IMR-90 (cell line): ENCODE data around the gene ARVCF. TPM values are rescaled to one million over a fixed set of nuclear protein-coding genes. Genes with fewer than 3 reads are reported as not detected.

Source experiments
- ATAC-seq: fragments of 200-7000 bp; cut with Tn5 transposase; 2 replicates; pipeline ENCODE4 v1.9.1; 2020; ENCODE audit warnings: low read depth, mild to moderate bottlenecking, moderate library complexity
- BruUV-seq: library from RNA; stranded (reverse); fragments of 400-500 nt; replicated peaks from 2 replicates; lab custom pipeline; 2021; lab: Mats Ljungman, UMichigan
- CTCF ChIA-PET: fragments of 300-600 bp; formaldehyde crosslinking; extraction: SDS; loops from one replicate; lab custom pipeline; 2021; ENCODE audit warnings: antibody characterized with exemption; lab: Yijun Ruan, JAX
- POLR2A ChIA-PET: fragments of 300-600 bp; sonication (Branson Sonifier 250); formaldehyde crosslinking; loops from one replicate; lab custom pipeline; 2022; ENCODE audit warnings: antibody characterized with exemption; ENCODE audit not compliant: unreplicated experiment; lab: Charles Lee
- DNase-seq: peaks from one replicate; pipeline ENCODE4 v3.0.0; 2013
- H2AFZ ChIP-seq: replicated peaks from 2 replicates; pipeline ENCODE3; 2013; ENCODE audit warnings: low read length, mild to moderate bottlenecking; ENCODE audit not compliant: poor library complexity
- H2AK5ac ChIP-seq: 2 replicates; pipeline ENCODE4 v1.6.1; 2013; ENCODE audit warnings: low read depth, low read length, inconsistent platforms
- H2AK9ac ChIP-seq: replicated peaks from 2 replicates; pipeline ENCODE3; 2013; ENCODE audit warnings: mild to moderate bottlenecking, low read depth, low read length, moderate library complexity; ENCODE audit not compliant: poor library complexity
- H2BK120ac ChIP-seq: 2 replicates; pipeline ENCODE4 v1.6.1; 2013; ENCODE audit warnings: low read depth, low read length, inconsistent platforms
- H2BK15ac ChIP-seq: 3 replicates; pipeline ENCODE4 v1.6.1; 2013; ENCODE audit warnings: low read depth, low read length, inconsistent platforms
- H2BK20ac ChIP-seq: 2 replicates; pipeline ENCODE4 v1.6.1; 2013; ENCODE audit warnings: low read depth, mild to moderate bottlenecking, inconsistent platforms, low read length, moderate library complexity
- H2BK5ac ChIP-seq: 2 replicates; pipeline ENCODE4 v1.6.1; 2013; ENCODE audit warnings: mild to moderate bottlenecking, low read depth, low read length, inconsistent platforms; ENCODE audit not compliant: poor library complexity, severe bottlenecking
- H3K14ac ChIP-seq: replicated peaks from 2 replicates; pipeline ENCODE4 v1.6.1; 2013; ENCODE audit warnings: low read depth, low read length, inconsistent platforms
- H3K18ac ChIP-seq: 2 replicates; pipeline ENCODE4 v1.6.1; 2013; ENCODE audit warnings: low read depth, low read length, control low read depth
- H3K23ac ChIP-seq: 2 replicates; pipeline ENCODE4 v1.6.1; 2013; ENCODE audit warnings: low read depth, low read length, inconsistent platforms
- H3K27ac ChIP-seq: 2 replicates; pipeline ENCODE4 v1.5.1; 2013; ENCODE audit warnings: mild to moderate bottlenecking, control low read depth, low read length; ENCODE audit not compliant: insufficient read depth
- H3K27me3 ChIP-seq: 2 replicates; pipeline ENCODE4 v1.6.1; 2013; ENCODE audit warnings: low read length; ENCODE audit not compliant: control insufficient read depth, insufficient read depth
- H3K36me3 ChIP-seq: 2 replicates; pipeline ENCODE4 v1.6.1; 2013; ENCODE audit warnings: low read length, mixed read lengths; ENCODE audit not compliant: control insufficient read depth, insufficient read depth
- H3K4ac ChIP-seq: 2 replicates; pipeline ENCODE4 v1.6.1; 2013; ENCODE audit warnings: low read depth, low read length, inconsistent platforms
- H3K4me1 ChIP-seq: 2 replicates; pipeline ENCODE4 v1.6.1; 2013; ENCODE audit warnings: low read length, mixed read lengths; ENCODE audit not compliant: control insufficient read depth, insufficient read depth
- H3K4me2 ChIP-seq: 2 replicates; pipeline ENCODE4 v1.6.1; 2013; ENCODE audit warnings: low read depth, mild to moderate bottlenecking, control low read depth, low read length, moderate library complexity
- H3K4me3 ChIP-seq: 2 replicates; pipeline ENCODE4 v1.5.1; 2013; ENCODE audit warnings: low read depth, mild to moderate bottlenecking, control low read depth, low read length, moderate library complexity; ENCODE audit not compliant: insufficient read depth
- H3K56ac ChIP-seq: 2 replicates; pipeline ENCODE4 v1.6.1; 2013; ENCODE audit warnings: low read length, inconsistent platforms; ENCODE audit not compliant: insufficient read depth; ENCODE audit errors: extremely low read depth
- H3K79me1 ChIP-seq, 2 experiments: 2 replicates each; pipeline ENCODE4 v1.6.1; 2013; ENCODE audit warnings: low read length in 2 of 2, inconsistent platforms in 1 of 2, low read depth in 1 of 2
- H3K9ac ChIP-seq: 2 replicates; pipeline ENCODE4 v1.6.1; 2013; ENCODE audit warnings: low read depth, low read length, control low read depth
- H3K9me1 ChIP-seq: 2 replicates; pipeline ENCODE4 v1.6.1; 2013; ENCODE audit warnings: low read length, inconsistent platforms; ENCODE audit not compliant: insufficient read depth
- H3K9me3 ChIP-seq: 2 replicates; pipeline ENCODE4 v1.6.1; 2013; ENCODE audit warnings: low read length; ENCODE audit not compliant: control insufficient read depth, insufficient read depth
- H4K20me1 ChIP-seq: 2 replicates; pipeline ENCODE4 v1.6.1; 2013; ENCODE audit warnings: low read length, inconsistent platforms; ENCODE audit not compliant: insufficient read depth
- H4K5ac ChIP-seq: 2 replicates; pipeline ENCODE4 v1.6.1; 2013; ENCODE audit warnings: mild to moderate bottlenecking, low read depth, low read length, control low read depth
- H4K8ac ChIP-seq, 2 experiments: 2 replicates each; pipeline ENCODE4 v1.6.1; 2013; ENCODE audit warnings: low read depth in 2 of 2, low read length in 2 of 2, control low read depth in 1 of 2, inconsistent platforms in 1 of 2
- H4K91ac ChIP-seq: 2 replicates; pipeline ENCODE4 v1.6.1; 2013; ENCODE audit warnings: low read depth, low read length, inconsistent platforms; ENCODE audit not compliant: insufficient read depth
- BHLHE40 ChIP-seq: fragments of 150-350 bp; IDR thresholded peaks from 2 replicates; pipeline ENCODE4 v1.6.1; 2016; ENCODE audit warnings: mild to moderate bottlenecking, low read depth, low read length
- CEBPB ChIP-seq: IDR thresholded peaks from 2 replicates; pipeline ENCODE4 v1.6.1; 2012; ENCODE audit warnings: low read depth, low read length, improper control_type of control experiment
- CHD1 ChIP-seq: IDR thresholded peaks from 2 replicates; pipeline ENCODE4 v1.6.1; 2012; ENCODE audit warnings: low read depth, low read length, improper control_type of control experiment
- FOS ChIP-seq: fragments of 150-350 bp; IDR thresholded peaks from 2 replicates; pipeline ENCODE4 v1.6.1; 2016; ENCODE audit warnings: low read depth, low read length
- MAFK ChIP-seq: IDR thresholded peaks from 2 replicates; pipeline ENCODE4 v1.6.1; 2012; ENCODE audit warnings: low read depth, low read length, improper control_type of control experiment
- MAZ ChIP-seq: IDR thresholded peaks from 2 replicates; pipeline ENCODE4 v1.6.1; 2012; ENCODE audit warnings: low read depth, mild to moderate bottlenecking, low read length, improper control_type of control experiment, moderate library complexity, borderline replicate concordance
- MXI1 ChIP-seq: IDR thresholded peaks from 2 replicates; pipeline ENCODE4 v1.6.1; 2012; ENCODE audit warnings: low read depth, mild to moderate bottlenecking, low read length, moderate library complexity, borderline replicate concordance
- NFE2L2 ChIP-seq: fragments of 150-350 bp; IDR thresholded peaks from 2 replicates; pipeline ENCODE4 v1.6.1; 2016; ENCODE audit warnings: low read depth, mild to moderate bottlenecking, low read length
- POLR2A ChIP-seq: IDR thresholded peaks from 2 replicates; pipeline ENCODE4 v1.6.1; 2012; ENCODE audit warnings: mild to moderate bottlenecking, low read depth, low read length
- RAD21 ChIP-seq: IDR thresholded peaks from 2 replicates; pipeline ENCODE4 v1.6.1; 2012; ENCODE audit warnings: low read length, improper control_type of control experiment
- RCOR1 ChIP-seq: IDR thresholded peaks from 2 replicates; pipeline ENCODE4 v1.6.1; 2012; ENCODE audit warnings: mild to moderate bottlenecking, low read length, improper control_type of control experiment; ENCODE audit not compliant: insufficient replicate concordance
- RFX5 ChIP-seq: IDR thresholded peaks from 2 replicates; pipeline ENCODE4 v1.8.0; 2012; ENCODE audit warnings: low read depth, mild to moderate bottlenecking, low read length, moderate library complexity
- SMC3 ChIP-seq: fragments of 150-350 bp; IDR thresholded peaks from 2 replicates; pipeline ENCODE4 v1.6.1; 2016; ENCODE audit warnings: low read depth, mild to moderate bottlenecking, antibody characterized with exemption, low read length, moderate library complexity
- WGBS, 2 experiments: methylation state at CpG; one replicate each; pipeline versions ENCODE4 v1.1.5 to v1.1.7; 2013; ENCODE audit warnings: missing lambda C conversion rate in 2 of 2; ENCODE audit not compliant: insufficient read length in 1 of 2; ENCODE audit errors: extremely low coverage in 2 of 2; 5-methylcytosine and 5-hydroxymethylcytosine counted together
- dilution Hi-C: fragments of 300-500 bp; cut with HindIII; formaldehyde crosslinking; loops from one replicate; pipeline ENCODE4 v1.14.3; 2018; ENCODE audit warnings: low sequenced_read_pairs; ENCODE audit not compliant: unreplicated experiment
- in situ Hi-C: fragments of 300-500 bp; cut with MboI; formaldehyde crosslinking; loops from 3 replicates; pipeline ENCODE4 v1.14.3; 2019; ENCODE audit warnings: low sequenced_read_pairs, inconsistent platforms, mixed read lengths
- intact Hi-C: fragments of 100-400 bp; cut with micrococcal nuclease; formaldehyde crosslinking; loops from 2 replicates; pipeline ENCODE4 v1.10.0; 2022
- polyA plus RNA-seq, 3 experiments: library from polyadenylated mRNA; depleted of rRNA; stranded (reverse); fragments of >200 nt; gene quantifications; 2 replicates each; pipeline ENCODE4 v1.2.3, GENCODE V29; 2012; ENCODE audit warnings: low replicate concordance in 1 of 3
- total RNA-seq: library from RNA; depleted of rRNA; stranded (reverse); fragments of >200 nt; gene quantifications from 2 replicates; pipeline ENCODE4 v1.2.3, GENCODE V29; 2012
- TF ChIP-seq, protein P1 (sequence below): fragments of 150-350 bp; IDR thresholded peaks from 2 replicates; pipeline ENCODE4 v1.6.1; 2016; ENCODE audit warnings: low read depth, mild to moderate bottlenecking, low read length, moderate library complexity, borderline replicate concordance
- TF ChIP-seq, protein P2 (sequence below): fragments of 150-350 bp; IDR thresholded peaks from 2 replicates; pipeline ENCODE4 v1.6.1; 2017; ENCODE audit warnings: mild to moderate bottlenecking, antibody characterized with exemption, low read length, low read depth
- TF ChIP-seq, protein P3 (sequence below): conservative IDR thresholded peaks from 2 replicates; pipeline ENCODE4 v1.5.1; 2012; ENCODE audit warnings: mild to moderate bottlenecking, low read depth, low read length, improper control_type of control experiment

ARVCF gene
- total and polyA plus RNA-seq, 2 of the 4 experiments (the other 2 are of a cell fraction), result 8.6 to 14.1 TPM

DNA sequence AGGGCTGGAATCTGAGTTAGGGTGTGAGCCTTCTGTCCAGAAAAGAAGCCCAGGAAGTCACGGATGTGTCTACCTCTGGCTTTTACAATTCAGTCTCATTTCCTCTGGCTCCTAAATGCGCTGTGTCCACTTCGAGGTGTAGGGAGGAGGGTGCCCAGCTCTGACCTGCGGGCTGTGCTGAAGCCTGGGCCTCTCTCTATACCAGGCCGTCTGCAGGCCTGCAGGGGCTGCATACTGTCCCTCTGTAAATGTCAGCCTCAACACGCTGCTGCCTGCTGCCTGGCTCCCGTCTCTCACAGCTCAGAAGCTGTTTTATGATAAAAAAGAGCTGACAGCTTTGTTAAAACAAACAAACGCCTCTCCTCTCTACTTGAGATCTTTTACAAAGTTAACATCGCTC is 14.5 kb downstream of the ARVCF start:
- no peak for DNase-seq
- CTCF ChIA-PET, result interaction anchor here (0.6 to 1.0 kb wide), 2 partner anchors 9 to 416 kb away, joined by 3 to 5 read pairs; no protein-coding TSS in a partner anchor
- Histone ChIP-seq H3K9me3 (peaks cover 1% of the 10 kb centered on the region; the same call in 1 of the 2 replicates), H3K56ac (no peak overlapping the region), H3K27me3 (peaks cover 2% of the 10 kb centered on the region; the same call in 1 of the 2 replicates), H4K8ac (no peak overlapping the region), H2AK9ac (no peak overlapping the region), H4K20me1 (no peaks in the 10 kb centered on the region), H2AFZ (peak overlapping the region; percentile 44), H3K4me1 (peaks cover 9% of the 10 kb centered on the region; the same call in 1 of the 2 replicates), H3K9me1 (no peaks in the 10 kb centered on the region), H2BK120ac (no peak overlapping the region), H3K23ac (no peak overlapping the region), H3K4me2 (no peak overlapping the region), H2AK5ac (no peak overlapping the region), H4K91ac (no peak overlapping the region), H3K27ac (no peak overlapping the region), H3K79me1 (no peaks in the 10 kb centered on the region), H2BK15ac (no peak overlapping the region), H3K4me3 (no peak overlapping the region), H4K5ac (no peak overlapping the region), H3K9ac (no peak overlapping the region), H2BK20ac (no peak overlapping the region), H3K4ac (no peak overlapping the region), H3K14ac (no peak overlapping the region), H2BK5ac (no peak overlapping the region), H3K18ac (no peak overlapping the region), H3K36me3 (no peaks in the 10 kb centered on the region)
- intact Hi-C loops (no loop called here), in situ Hi-C loops (no loop called here), dilution Hi-C loops (no loop called here)
- ATAC-seq, result peak; percentile 82
- TF ChIP-seq CEBPB (no peak), SMC3 (no peak), NFE2L2 (no peak), MXI1 (no peak), RAD21 (no peak), BHLHE40 (no peak), CHD1 (no peak), POLR2A (no peak), RFX5 (no peak), MAZ (no peak), RCOR1 (no peak), FOS (no peak), MAFK (no peak)
- TF ChIP-seq, protein P1, sequence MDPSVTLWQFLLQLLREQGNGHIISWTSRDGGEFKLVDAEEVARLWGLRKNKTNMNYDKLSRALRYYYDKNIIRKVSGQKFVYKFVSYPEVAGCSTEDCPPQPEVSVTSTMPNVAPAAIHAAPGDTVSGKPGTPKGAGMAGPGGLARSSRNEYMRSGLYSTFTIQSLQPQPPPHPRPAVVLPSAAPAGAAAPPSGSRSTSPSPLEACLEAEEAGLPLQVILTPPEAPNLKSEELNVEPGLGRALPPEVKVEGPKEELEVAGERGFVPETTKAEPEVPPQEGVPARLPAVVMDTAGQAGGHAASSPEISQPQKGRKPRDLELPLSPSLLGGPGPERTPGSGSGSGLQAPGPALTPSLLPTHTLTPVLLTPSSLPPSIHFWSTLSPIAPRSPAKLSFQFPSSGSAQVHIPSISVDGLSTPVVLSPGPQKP, result no peak
- TF ChIP-seq, protein P2, sequence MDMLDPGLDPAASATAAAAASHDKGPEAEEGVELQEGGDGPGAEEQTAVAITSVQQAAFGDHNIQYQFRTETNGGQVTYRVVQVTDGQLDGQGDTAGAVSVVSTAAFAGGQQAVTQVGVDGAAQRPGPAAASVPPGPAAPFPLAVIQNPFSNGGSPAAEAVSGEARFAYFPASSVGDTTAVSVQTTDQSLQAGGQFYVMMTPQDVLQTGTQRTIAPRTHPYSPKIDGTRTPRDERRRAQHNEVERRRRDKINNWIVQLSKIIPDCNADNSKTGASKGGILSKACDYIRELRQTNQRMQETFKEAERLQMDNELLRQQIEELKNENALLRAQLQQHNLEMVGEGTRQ, result no peak
- TF ChIP-seq, protein P3, sequence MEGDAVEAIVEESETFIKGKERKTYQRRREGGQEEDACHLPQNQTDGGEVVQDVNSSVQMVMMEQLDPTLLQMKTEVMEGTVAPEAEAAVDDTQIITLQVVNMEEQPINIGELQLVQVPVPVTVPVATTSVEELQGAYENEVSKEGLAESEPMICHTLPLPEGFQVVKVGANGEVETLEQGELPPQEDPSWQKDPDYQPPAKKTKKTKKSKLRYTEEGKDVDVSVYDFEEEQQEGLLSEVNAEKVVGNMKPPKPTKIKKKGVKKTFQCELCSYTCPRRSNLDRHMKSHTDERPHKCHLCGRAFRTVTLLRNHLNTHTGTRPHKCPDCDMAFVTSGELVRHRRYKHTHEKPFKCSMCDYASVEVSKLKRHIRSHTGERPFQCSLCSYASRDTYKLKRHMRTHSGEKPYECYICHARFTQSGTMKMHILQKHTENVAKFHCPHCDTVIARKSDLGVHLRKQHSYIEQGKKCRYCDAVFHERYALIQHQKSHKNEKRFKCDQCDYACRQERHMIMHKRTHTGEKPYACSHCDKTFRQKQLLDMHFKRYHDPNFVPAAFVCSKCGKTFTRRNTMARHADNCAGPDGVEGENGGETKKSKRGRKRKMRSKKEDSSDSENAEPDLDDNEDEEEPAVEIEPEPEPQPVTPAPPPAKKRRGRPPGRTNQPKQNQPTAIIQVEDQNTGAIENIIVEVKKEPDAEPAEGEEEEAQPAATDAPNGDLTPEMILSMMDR, result no peak
- POLR2A ChIA-PET, result interaction anchor here (0.6 kb wide), 1 partner anchor 46 kb away, joined by 3 read pairs; no protein-coding TSS in a partner anchor
- no CpG with 5 or more reads among the region's 9 CpGs for WGBS, 2 experiments
- BruUV-seq, result no TSS peak
